Measurements from ENCODE around the gene COL9A3.
"Not testable (repeated sequence)": the region's sequence is repeated elsewhere in the genome, so short reads cannot be mapped to it uniquely, and the experiment has no call there.

The COL9A3 gene

GRCh38 chr20:62838128-62838891 is 21.5 kb downstream of the COL9A3 start:
- no peak for DNase-seq

- no peak for DNase-seq
These were observed 22.4 kb downstream of the COL9A3 start for GRCh38 chr20:62839261-62839660.

- DNase-seq = no peak
These were observed 23.0 kb downstream of the COL9A3 start for GRCh38 chr20:62839816-62840215.

GRCh38 chr20:62840244-62841197 is 23.7 kb downstream of the COL9A3 start:
- no peak for DNase-seq

GRCh38 chr20:62841705-62842212 is 24.9 kb downstream of the COL9A3 start:
- no peak for DNase-seq

GRCh38 chr20:62843656-62844055 is 26.8 kb downstream of the COL9A3 start:
- no peak for DNase-seq

- DNase-seq = no peak
These were observed 27.3 kb downstream of the COL9A3 start for GRCh38 chr20:62844182-62844581.

- no peak for DNase-seq
These were observed 28.7 kb downstream of the COL9A3 start for GRCh38 chr20:62845416-62846160.

- DNase-seq = no peak
These were observed 29.5 kb downstream of the COL9A3 start for GRCh38 chr20:62846166-62846890.

GRCh38 chr20:62848917-62849316 is 32.1 kb downstream of the COL9A3 start:
- not testable (repeated sequence) for DNase-seq

GRCh38 chr20:62849431-62849830 is 32.6 kb downstream of the COL9A3 start:
- no peak for DNase-seq

- DNase-seq = no peak
These were observed 33.6 kb downstream of the COL9A3 start for GRCh38 chr20:62850333-62850974.

- no peak for DNase-seq
These were observed 35.3 kb downstream of the COL9A3 start for GRCh38 chr20:62852196-62852595.

GRCh38 chr20:62852841-62853240 is 36.0 kb downstream of the COL9A3 start:
- no peak for DNase-seq

GRCh38 chr20:62853304-62853703 is 36.5 kb downstream of the COL9A3 start:
- DNase-seq = not testable (repeated sequence)

- no peak for DNase-seq
These were observed 37.3 kb downstream of the COL9A3 start for GRCh38 chr20:62854121-62854520.

GRCh38 chr20:62855120-62855519 is 38.3 kb downstream of the COL9A3 start:
- DNase-seq = no peak

- DNase-seq = no peak
These were observed 40.2 kb downstream of the COL9A3 start for GRCh38 chr20:62856931-62857619.

GRCh38 chr20:62858058-62858830 is 41.4 kb downstream of the COL9A3 start:
- DNase-seq = no peak

- no peak for DNase-seq
These were observed 42.9 kb downstream of the COL9A3 start for GRCh38 chr20:62859721-62860120.
